Fibroblast of skin of left quadriceps (primary cell): Measurements from ENCODE around the gene NHSL2.
A peak's percentile ranks its signal among the peaks of the same experiment; 100 is the strongest.

Experiments used
- DNase-seq, 2 experiments: peaks; one replicate each; pipeline ENCODE4 v3.0.0-alpha.2; 2013; ENCODE audit warnings: low read depth in 2 of 2

NHSL2 gene

GRCh38 chrX:72107841-72108595 is 197.4 kb downstream of the NHSL2 start:
- no peak for DNase-seq

GRCh38 chrX:72108666-72109065 is 198.0 kb downstream of the NHSL2 start:
- DNase-seq, result no peak

- DNase-seq, result no peak
Measured at GRCh38 chrX:72110051-72110875, 199.6 kb downstream of the NHSL2 start.

- DNase-seq, result no peak
Measured at GRCh38 chrX:72110876-72111708, 200.4 kb downstream of the NHSL2 start.

- DNase-seq, result no peak
Measured at GRCh38 chrX:72113461-72113860, 202.8 kb downstream of the NHSL2 start.

- DNase-seq, result no peak
Measured at GRCh38 chrX:72114306-72114705, 203.7 kb downstream of the NHSL2 start.

GRCh38 chrX:72114807-72115206 is 204.2 kb downstream of the NHSL2 start:
- no peak for DNase-seq

GRCh38 chrX:72115380-72115779 is 204.7 kb downstream of the NHSL2 start:
- no peak for DNase-seq

- DNase-seq, result no peak
Measured at GRCh38 chrX:72117636-72118210, 207.1 kb downstream of the NHSL2 start.

- no peak for DNase-seq
Measured at GRCh38 chrX:72120837-72121236, 210.2 kb downstream of the NHSL2 start.

- DNase-seq, result peak; percentile 31 to 40
Measured at GRCh38 chrX:72121383-72121782, 210.7 kb downstream of the NHSL2 start.

GRCh38 chrX:72122621-72123337 is 212.1 kb downstream of the NHSL2 start:
- DNase-seq, result no peak

- no peak for DNase-seq
Measured at GRCh38 chrX:72123471-72124185, 213.0 kb downstream of the NHSL2 start.

- no peak for DNase-seq
Measured at GRCh38 chrX:72124540-72125201, 214.0 kb downstream of the NHSL2 start.

GRCh38 chrX:72125331-72126047 is 214.8 kb downstream of the NHSL2 start:
- no peak for DNase-seq

- no peak for DNase-seq
Measured at GRCh38 chrX:72126048-72126415, 215.4 kb downstream of the NHSL2 start.

GRCh38 chrX:72126539-72127140 is 216.0 kb downstream of the NHSL2 start:
- DNase-seq, result peak; percentile 77 to 79

GRCh38 chrX:72127332-72127731 is 216.7 kb downstream of the NHSL2 start:
- DNase-seq, result no peak
